GM19452 (cell line): ENCODE data around the gene CAPN13.

ENCODE experiments used
- ATAC-seq: cut with Tn5 transposase; IDR thresholded peaks from one replicate; pipeline ENCODE4 v1.9.1; 2021; ENCODE audit not compliant: unreplicated experiment

The CAPN13 gene

GRCh38 chr2:30765876-30766470 is 41.3 kb downstream of the CAPN13 start:
- ATAC-seq, result no peak

GRCh38 chr2:30765191-30765590 is 42.1 kb downstream of the CAPN13 start:
- no peak for ATAC-seq

- ATAC-seq, result no peak
Measured at GRCh38 chr2:30764021-30764800, 43.0 kb downstream of the CAPN13 start.

- ATAC-seq, result no peak
Measured at GRCh38 chr2:30763151-30763660, 44.0 kb downstream of the CAPN13 start.

- ATAC-seq, result no peak
Measured at GRCh38 chr2:30761226-30761625, 46.0 kb downstream of the CAPN13 start.

GRCh38 chr2:30759481-30759880 is 47.8 kb downstream of the CAPN13 start:
- no peak for ATAC-seq

- no peak for ATAC-seq
Measured at GRCh38 chr2:30758191-30758651, 49.0 kb downstream of the CAPN13 start.

- no peak for ATAC-seq
Measured at GRCh38 chr2:30757749-30758148, 49.5 kb downstream of the CAPN13 start.

- ATAC-seq, result no peak
Measured at GRCh38 chr2:30756971-30757370, 50.3 kb downstream of the CAPN13 start.

GRCh38 chr2:30756051-30756719 is 51.1 kb downstream of the CAPN13 start:
- ATAC-seq, result no peak

- ATAC-seq, result no peak
Measured at GRCh38 chr2:30753630-30754029, 53.6 kb downstream of the CAPN13 start.

GRCh38 chr2:30752811-30753210 is 54.4 kb downstream of the CAPN13 start:
- ATAC-seq, result no peak

GRCh38 chr2:30747206-30747605 is 60.0 kb downstream of the CAPN13 start:
- ATAC-seq, result no peak

- ATAC-seq, result no peak
Measured at GRCh38 chr2:30744823-30745222, 62.4 kb downstream of the CAPN13 start.

GRCh38 chr2:30741576-30741975 is 65.7 kb downstream of the CAPN13 start:
- no peak for ATAC-seq

GRCh38 chr2:30738141-30738911 is 68.9 kb downstream of the CAPN13 start:
- no peak for ATAC-seq

GRCh38 chr2:30737326-30737610 is 70.0 kb downstream of the CAPN13 start:
- no peak for ATAC-seq

GRCh38 chr2:30736461-30737325 is 70.6 kb downstream of the CAPN13 start:
- ATAC-seq, result no peak

GRCh38 chr2:30733876-30734520 is 73.2 kb downstream of the CAPN13 start:
- ATAC-seq, result no peak

- no peak for ATAC-seq
Measured at GRCh38 chr2:30732876-30733275, 74.4 kb downstream of the CAPN13 start.
